Panc1 (cell line): ENCODE results near the gene NDUFA12.

Experiments used
- TF ChIP-seq, protein P1 (sequence below): fragments of 450-650 bp; IDR thresholded peaks from 2 replicates; pipeline ENCODE4 v1.5.1; 2017; ENCODE audit warnings: mild to moderate bottlenecking
- TF ChIP-seq, protein P2 (sequence below), 2 experiments: IDR thresholded peaks; 2 replicates each; pipeline ENCODE4 v1.6.1; 2011 to 2012; ENCODE audit warnings: low read depth in 2 of 2, control low read depth in 1 of 2, low read length in 1 of 2, mild to moderate bottlenecking in 1 of 2, moderate library complexity in 1 of 2; ENCODE audit not compliant: insufficient read depth in 1 of 2

DNA sequence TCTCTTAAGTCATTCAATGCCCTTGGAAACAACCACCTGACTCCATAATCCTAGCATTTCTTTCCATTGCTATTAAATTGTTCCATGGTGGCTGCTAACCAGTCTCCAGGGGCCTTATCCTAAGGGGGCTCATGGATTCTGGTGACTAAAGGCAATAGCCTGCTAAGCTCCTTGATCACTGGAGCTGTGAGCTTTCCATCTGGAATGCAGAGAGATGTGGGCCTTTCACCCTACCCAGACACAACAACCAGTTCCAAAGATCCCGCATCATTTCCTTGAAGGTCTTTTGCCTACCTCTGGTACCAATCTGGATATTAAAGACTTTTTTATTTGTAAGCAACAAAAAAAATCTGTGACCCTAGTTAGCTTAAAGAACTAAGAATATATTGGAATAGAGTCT, 32.9 kb downstream of the NDUFA12 start:
- TF ChIP-seq, protein P1, sequence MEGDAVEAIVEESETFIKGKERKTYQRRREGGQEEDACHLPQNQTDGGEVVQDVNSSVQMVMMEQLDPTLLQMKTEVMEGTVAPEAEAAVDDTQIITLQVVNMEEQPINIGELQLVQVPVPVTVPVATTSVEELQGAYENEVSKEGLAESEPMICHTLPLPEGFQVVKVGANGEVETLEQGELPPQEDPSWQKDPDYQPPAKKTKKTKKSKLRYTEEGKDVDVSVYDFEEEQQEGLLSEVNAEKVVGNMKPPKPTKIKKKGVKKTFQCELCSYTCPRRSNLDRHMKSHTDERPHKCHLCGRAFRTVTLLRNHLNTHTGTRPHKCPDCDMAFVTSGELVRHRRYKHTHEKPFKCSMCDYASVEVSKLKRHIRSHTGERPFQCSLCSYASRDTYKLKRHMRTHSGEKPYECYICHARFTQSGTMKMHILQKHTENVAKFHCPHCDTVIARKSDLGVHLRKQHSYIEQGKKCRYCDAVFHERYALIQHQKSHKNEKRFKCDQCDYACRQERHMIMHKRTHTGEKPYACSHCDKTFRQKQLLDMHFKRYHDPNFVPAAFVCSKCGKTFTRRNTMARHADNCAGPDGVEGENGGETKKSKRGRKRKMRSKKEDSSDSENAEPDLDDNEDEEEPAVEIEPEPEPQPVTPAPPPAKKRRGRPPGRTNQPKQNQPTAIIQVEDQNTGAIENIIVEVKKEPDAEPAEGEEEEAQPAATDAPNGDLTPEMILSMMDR, result no peak
- TF ChIP-seq, protein P2, sequence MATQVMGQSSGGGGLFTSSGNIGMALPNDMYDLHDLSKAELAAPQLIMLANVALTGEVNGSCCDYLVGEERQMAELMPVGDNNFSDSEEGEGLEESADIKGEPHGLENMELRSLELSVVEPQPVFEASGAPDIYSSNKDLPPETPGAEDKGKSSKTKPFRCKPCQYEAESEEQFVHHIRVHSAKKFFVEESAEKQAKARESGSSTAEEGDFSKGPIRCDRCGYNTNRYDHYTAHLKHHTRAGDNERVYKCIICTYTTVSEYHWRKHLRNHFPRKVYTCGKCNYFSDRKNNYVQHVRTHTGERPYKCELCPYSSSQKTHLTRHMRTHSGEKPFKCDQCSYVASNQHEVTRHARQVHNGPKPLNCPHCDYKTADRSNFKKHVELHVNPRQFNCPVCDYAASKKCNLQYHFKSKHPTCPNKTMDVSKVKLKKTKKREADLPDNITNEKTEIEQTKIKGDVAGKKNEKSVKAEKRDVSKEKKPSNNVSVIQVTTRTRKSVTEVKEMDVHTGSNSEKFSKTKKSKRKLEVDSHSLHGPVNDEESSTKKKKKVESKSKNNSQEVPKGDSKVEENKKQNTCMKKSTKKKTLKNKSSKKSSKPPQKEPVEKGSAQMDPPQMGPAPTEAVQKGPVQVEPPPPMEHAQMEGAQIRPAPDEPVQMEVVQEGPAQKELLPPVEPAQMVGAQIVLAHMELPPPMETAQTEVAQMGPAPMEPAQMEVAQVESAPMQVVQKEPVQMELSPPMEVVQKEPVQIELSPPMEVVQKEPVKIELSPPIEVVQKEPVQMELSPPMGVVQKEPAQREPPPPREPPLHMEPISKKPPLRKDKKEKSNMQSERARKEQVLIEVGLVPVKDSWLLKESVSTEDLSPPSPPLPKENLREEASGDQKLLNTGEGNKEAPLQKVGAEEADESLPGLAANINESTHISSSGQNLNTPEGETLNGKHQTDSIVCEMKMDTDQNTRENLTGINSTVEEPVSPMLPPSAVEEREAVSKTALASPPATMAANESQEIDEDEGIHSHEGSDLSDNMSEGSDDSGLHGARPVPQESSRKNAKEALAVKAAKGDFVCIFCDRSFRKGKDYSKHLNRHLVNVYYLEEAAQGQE (IDR thresholded peaks at IDR 0.05; ENCODE audit: insufficient read depth in 1 of 2, low read depth in 2 of 2, low read length in 1 of 2), result no peak
